IPS DF 6.9 (cell line): ENCODE measurements around the gene TMEM59.

ENCODE experiments used
- DNase-seq: peaks from one replicate; pipeline ENCODE4 v3.0.0-alpha.2; 2013; ENCODE audit warnings: low read depth, low spot score
- H3K27ac ChIP-seq: one replicate; pipeline ENCODE4 v1.5.1; 2013; ENCODE audit warnings: low read length, control low read depth
- H3K27me3 ChIP-seq: 2 replicates; pipeline ENCODE4 v1.6.1; 2013; ENCODE audit warnings: mild to moderate bottlenecking, low read length; ENCODE audit not compliant: control insufficient read depth, insufficient read depth
- H3K36me3 ChIP-seq: 2 replicates; pipeline ENCODE4 v1.6.1; 2013; ENCODE audit warnings: low read length; ENCODE audit not compliant: control insufficient read depth, insufficient read depth
- H3K4me1 ChIP-seq: 2 replicates; pipeline ENCODE4 v1.6.1; 2013; ENCODE audit warnings: low read length; ENCODE audit not compliant: control insufficient read depth, insufficient read depth
- H3K4me3 ChIP-seq: 2 replicates; pipeline ENCODE4 v1.5.1; 2013; ENCODE audit warnings: mild to moderate bottlenecking, low read length
- H3K9me3 ChIP-seq: 2 replicates; pipeline ENCODE4 v1.6.1; 2013; ENCODE audit warnings: low read length, inconsistent platforms; ENCODE audit not compliant: control insufficient read depth, insufficient read depth
- WGBS: extraction: QIAGEN DNeasy Blood & Tissue Kit; methylation state at CpG from one replicate; pipeline ENCODE4 v1.1.7; 2013; ENCODE audit warnings: mixed read lengths, missing lambda C conversion rate; ENCODE audit not compliant: insufficient read length, insufficient coverage; 5-methylcytosine and 5-hydroxymethylcytosine counted together

TMEM59 gene

DNA sequence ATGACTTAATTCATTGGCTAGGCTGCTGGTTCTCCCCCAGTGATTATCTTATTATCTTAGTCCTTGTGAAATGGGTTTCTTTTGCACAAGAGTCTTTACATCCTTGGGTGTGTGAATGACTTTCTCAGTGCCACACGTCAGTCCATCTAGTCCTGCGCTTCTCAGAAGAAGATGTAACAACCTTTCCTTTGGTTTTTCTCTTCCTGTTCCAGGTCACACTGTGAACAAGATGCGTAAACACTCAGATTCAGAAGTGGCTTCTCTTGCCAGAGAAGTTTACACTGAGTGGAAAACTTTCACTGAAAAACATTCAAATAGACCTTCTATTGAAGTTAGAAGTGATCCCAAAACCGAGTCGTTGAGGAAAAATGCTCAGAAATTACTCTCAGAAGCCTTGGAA is 35.4 kb upstream of the TMEM59 start:
- Histone ChIP-seq H3K4me1 (no peaks in the 10 kb centered on the region), H3K27me3 (no peaks in the 10 kb centered on the region), H3K4me3 (no peak overlapping the region), H3K27ac (no peak overlapping the region), H3K36me3 (no peaks in the 10 kb centered on the region), H3K9me3 (no peaks in the 10 kb centered on the region)
- no peak for DNase-seq
- WGBS, result no CpG with 5 or more reads among the region's 5 CpGs

DNA sequence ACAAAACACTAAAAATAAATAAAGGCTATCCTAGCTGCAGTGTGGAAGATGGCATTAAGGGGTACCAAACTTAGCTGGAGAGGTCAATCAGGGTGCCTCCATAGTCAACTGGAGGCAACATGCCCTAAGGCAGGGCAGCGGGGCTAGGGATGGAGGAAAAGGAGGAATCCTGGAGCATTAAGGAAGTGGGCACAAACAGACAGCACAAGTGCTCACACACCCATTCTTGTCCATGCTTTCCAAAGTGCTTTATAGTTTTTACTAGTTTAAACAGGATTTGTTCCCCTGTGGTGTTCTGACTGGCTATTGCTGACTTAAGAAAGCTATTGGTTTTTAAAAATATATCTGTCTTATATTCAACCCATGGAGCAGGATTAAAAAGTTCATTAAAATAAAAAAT is 33.8 kb upstream of the TMEM59 start:
- H3K36me3 ChIP-seq, result no peaks in the 10 kb centered on the region
- no peak for DNase-seq
- no peaks in the 10 kb centered on the region for H3K27me3 ChIP-seq
- H3K4me1 ChIP-seq, result no peaks in the 10 kb centered on the region
- no peaks in the 10 kb centered on the region for H3K9me3 ChIP-seq
- H3K27ac ChIP-seq, result no peak overlapping the region
- H3K4me3 ChIP-seq, result no peak overlapping the region
- WGBS, result no CpG with 5 or more reads among the region's 1 CpG

DNA sequence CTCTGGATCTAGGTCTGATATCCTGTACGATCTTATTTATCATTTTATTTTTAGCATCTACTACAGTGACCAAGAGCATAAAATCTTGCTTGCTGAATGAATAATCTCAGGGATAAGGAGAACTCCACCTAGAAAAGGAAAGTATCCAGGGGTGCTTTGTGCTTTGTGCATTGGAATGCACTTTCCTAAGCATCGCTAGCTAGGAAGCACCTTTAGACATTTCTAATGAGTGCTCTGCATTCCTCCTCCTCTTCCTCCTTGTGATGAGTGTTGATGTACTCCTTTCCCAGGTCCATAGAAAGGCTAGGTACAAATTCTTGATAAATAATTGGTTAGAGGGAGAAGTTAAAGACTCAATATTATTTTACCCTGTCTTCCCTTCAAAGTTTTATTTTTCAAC is 31.8 kb upstream of the TMEM59 start:
- no CpG with 5 or more reads among the region's 2 CpGs for WGBS
- H3K27me3 ChIP-seq, result no peaks in the 10 kb centered on the region
- DNase-seq, result no peak
- H3K27ac ChIP-seq, result no peak overlapping the region
- no peaks in the 10 kb centered on the region for H3K9me3 ChIP-seq
- no peaks in the 10 kb centered on the region for H3K36me3 ChIP-seq
- no peak overlapping the region for H3K4me3 ChIP-seq
- H3K4me1 ChIP-seq, result no peaks in the 10 kb centered on the region

DNA sequence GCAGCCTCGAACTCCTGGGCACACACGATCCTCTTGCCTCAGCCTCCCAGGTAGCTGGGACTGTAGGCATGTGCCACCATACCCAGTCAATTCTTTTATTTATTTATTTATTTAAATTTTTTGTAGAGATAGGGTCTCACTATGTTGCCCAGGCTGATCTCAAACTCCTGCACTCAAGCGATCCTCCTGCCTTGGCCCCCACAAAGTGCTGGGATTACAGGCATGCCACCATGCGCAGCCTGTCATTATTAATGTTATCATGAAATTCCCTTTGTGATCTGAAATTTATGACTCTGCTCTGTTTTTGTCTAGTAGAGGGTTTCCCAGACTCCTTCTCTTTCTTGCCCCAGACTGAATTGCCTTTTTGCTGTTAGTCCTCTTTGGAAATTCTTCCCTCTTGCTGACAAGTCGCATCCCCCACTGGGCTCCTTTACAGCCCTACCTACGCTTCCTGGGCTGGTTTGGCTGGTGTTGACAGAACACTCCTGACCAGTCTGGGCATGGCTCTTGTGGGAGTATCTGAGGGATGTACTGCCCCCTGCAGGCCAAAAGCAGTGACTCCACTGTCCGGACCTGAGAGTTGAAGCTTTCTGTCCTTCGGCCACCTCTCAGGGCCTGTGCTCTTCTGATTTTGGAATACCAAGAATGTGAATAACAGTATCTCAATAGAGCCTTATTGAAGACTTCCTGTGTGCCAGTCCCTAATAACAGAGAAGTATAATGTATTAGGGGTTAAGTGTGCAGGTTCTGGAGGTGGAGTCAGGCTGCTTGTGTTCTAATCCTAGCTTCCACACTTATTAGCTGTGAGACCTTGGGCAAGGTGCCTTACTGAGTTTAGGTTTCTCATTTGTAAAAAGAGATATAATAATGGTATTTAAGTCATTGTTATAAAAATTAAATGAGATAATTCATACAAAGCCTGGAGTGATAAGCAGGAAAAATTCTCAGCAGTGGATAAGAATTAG is 28.6 kb upstream of the TMEM59 start:
- Histone ChIP-seq H3K4me1 (no peaks in the 10 kb centered on the region), H3K36me3 (no peaks in the 10 kb centered on the region), H3K4me3 (no peak overlapping the region), H3K27me3 (no peaks in the 10 kb centered on the region), H3K9me3 (no peaks in the 10 kb centered on the region), H3K27ac (no peak overlapping the region)
- peak; percentile 92 for DNase-seq
- WGBS, result no CpG with 5 or more reads among the region's 8 CpGs

DNA sequence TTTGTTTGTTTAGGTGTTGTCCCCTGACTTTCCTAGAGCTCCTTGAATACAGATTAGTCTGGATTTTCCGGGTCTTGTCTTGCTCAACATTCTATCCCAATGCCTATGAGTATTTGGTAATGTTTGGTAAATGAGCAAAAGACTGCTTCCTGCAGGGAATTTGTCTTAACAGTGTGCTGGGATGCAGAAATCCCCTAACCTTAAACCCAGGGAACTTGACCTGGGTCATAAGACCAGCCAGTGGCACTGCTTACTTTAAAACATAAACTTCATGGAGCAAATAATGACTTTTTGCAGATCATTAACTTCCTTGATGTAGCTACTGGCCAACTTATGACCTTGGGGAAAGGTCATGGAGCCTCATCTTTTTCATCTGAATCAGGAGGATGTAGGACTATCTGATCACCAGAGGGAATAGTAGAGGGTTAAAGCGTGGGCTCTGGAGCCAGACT is 27.6 kb upstream of the TMEM59 start:
- DNase-seq, result no peak
- no peaks in the 10 kb centered on the region for H3K9me3 ChIP-seq
- H3K27ac ChIP-seq, result no peak overlapping the region
- no peaks in the 10 kb centered on the region for H3K36me3 ChIP-seq
- no CpG with 5 or more reads among the region's 2 CpGs for WGBS
- H3K4me3 ChIP-seq, result no peak overlapping the region
- H3K27me3 ChIP-seq, result no peaks in the 10 kb centered on the region
- no peaks in the 10 kb centered on the region for H3K4me1 ChIP-seq

DNA sequence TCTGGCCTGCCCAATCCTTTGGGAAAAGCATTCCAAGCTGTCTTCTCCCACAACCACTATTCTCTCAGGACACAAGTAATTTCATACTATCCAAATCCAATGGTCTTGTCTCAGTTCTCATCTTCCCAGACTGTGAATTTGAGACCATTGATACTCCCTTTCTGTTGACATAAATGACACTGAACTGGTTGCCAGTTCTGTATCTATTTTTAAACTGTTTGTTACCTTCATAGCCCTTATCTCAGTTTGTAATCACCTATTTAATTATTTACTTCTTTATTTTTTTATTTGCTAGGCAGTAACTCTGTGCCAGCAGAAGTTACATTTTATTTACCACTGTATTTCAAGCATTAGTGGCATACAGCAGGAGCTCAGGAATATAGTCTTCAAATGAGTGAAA is 24.4 kb upstream of the TMEM59 start:
- H3K4me3 ChIP-seq, result no peak overlapping the region
- H3K4me1 ChIP-seq, result no peaks in the 10 kb centered on the region
- H3K27me3 ChIP-seq, result no peaks in the 10 kb centered on the region

DNA sequence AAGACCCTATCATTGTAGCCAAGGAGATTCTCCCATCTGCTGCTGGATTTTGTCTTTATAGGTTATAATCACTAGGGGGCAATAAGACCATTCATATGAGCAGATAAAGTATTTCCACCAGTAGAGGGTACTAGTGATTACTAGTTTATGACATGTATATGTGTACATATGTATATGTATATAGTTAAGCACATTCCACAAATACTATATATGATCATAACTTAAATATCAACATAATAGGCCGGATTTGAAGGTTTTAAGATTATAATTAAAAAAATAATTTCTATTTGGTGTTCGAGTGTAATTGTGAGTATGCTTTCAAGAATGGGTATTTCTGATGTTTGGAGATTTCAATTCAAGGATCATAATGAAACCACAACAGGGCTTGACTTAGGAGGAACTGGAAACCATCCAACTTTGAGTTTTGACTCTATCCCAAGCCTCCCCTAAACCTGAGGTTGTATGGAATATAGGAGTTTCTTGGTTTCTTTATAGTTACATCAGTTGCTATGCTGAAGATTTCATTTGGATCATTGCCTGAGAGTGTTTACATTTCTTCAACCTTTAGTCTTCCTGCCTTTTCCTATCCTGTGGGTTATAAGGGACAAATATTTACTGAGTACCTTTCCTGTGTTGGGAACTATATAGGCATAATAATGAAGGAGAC is 17.3 kb upstream of the TMEM59 start:
- Histone ChIP-seq H3K36me3 (no peaks in the 10 kb centered on the region), H3K9me3 (no peaks in the 10 kb centered on the region), H3K4me1 (no peaks in the 10 kb centered on the region), H3K27me3 (no peaks in the 10 kb centered on the region), H3K27ac (no peak overlapping the region), H3K4me3 (no peak overlapping the region)
- no peak for DNase-seq
- WGBS, result 100% methylated on average over 2 of the region's 2 CpGs

More for the DNA sequence above, 24.4 kb upstream of the TMEM59 start:
- H3K36me3 ChIP-seq, result no peaks in the 10 kb centered on the region
- H3K9me3 ChIP-seq, result no peaks in the 10 kb centered on the region
- DNase-seq, result no peak
- H3K27ac ChIP-seq, result no peak overlapping the region

DNA sequence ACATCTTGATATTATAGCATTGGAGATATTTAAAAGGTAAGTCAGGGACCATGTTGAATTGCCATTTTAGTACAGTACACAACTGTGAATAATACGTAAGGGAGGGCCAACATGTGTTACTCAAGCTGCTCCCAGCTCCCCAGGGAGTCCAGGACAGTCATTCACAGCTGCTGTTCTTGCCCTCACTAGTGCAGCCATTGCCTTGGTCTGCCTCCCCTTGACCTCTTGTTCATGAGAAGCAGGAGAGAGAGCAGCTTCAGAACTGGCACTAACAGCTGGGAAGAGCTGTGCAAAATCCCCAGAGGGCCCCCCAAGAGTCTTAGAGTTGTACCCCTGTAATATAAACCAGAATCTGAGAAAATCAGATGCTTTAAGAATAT is 16.8 kb upstream of the TMEM59 start:
- DNase-seq, result no peak

DNA sequence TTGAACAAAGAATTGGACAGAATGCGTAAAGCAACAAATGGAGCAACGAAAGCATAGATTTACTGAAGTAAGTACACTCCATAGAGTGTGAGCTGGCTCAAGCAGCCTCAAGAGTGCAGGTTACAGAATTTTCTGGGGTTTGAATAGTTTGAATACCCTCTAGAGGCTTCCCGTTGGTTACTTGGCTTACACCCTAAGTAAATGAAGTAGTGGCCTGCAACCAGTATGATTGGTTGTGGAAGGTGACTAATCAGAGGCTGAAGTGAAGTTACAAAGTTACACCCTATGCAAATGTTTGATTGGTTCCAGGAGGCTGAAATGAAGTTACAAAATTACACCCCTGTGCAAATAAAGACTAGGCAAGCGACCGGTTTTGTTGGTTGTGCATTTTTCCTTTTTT is 11.3 kb upstream of the TMEM59 start:
- H3K36me3 ChIP-seq, result no peaks in the 10 kb centered on the region
- no peaks in the 10 kb centered on the region for H3K4me1 ChIP-seq
- WGBS, result no CpG with 5 or more reads among the region's 5 CpGs
- H3K9me3 ChIP-seq, result no peaks in the 10 kb centered on the region
- DNase-seq, result no peak
- no peaks in the 10 kb centered on the region for H3K27me3 ChIP-seq
- no peak overlapping the region for H3K4me3 ChIP-seq
- no peak overlapping the region for H3K27ac ChIP-seq

More for the DNA sequence above, 16.8 kb upstream of the TMEM59 start:
- Histone ChIP-seq H3K9me3 (no peaks in the 10 kb centered on the region), H3K27me3 (no peaks in the 10 kb centered on the region), H3K4me1 (no peaks in the 10 kb centered on the region), H3K4me3 (no peak overlapping the region), H3K27ac (no peak overlapping the region), H3K36me3 (no peaks in the 10 kb centered on the region)
- no CpG with 5 or more reads among the region's 1 CpG for WGBS

DNA sequence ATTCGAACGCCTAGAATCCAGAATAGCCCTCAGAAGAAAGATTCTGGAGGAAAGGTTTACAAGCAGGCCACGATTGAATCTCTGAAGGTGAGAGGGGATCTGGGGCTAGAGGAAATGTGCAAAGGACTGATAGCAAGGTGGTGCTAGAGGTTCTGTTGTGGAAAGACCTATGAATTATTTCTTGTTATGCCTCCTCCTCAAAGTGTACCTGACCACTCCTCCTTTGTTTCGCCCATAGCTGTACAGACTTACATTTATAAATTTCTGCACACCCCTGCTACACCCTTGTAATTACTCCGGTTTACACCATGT is 1.4 kb upstream of the TMEM59 start:
- WGBS, result no CpG with 5 or more reads among the region's 5 CpGs

More for the DNA sequence above, 1.4 kb upstream of the TMEM59 start:
- no peak for DNase-seq
- no peak overlapping the region for H3K4me3 ChIP-seq
- H3K9me3 ChIP-seq, result no peaks in the 10 kb centered on the region
- no peaks in the 10 kb centered on the region for H3K27me3 ChIP-seq
- H3K4me1 ChIP-seq, result no peaks in the 10 kb centered on the region
- no peak overlapping the region for H3K27ac ChIP-seq
- H3K36me3 ChIP-seq, result no peaks in the 10 kb centered on the region
